GM06990 (cell line): Measurements from ENCODE around the gene PGF.

Experiments
- DNase-seq: peaks from one replicate; pipeline ENCODE4 v3.0.0-alpha.2; 2011; ENCODE audit not compliant: insufficient read length; ENCODE audit errors: extremely low read depth
- H3K27me3 ChIP-seq: replicated peaks from 2 replicates; pipeline ENCODE4 v1.6.0; 2011; ENCODE audit warnings: low read length; ENCODE audit not compliant: control insufficient read depth, insufficient read depth
- H3K36me3 ChIP-seq: 2 replicates; pipeline ENCODE4 v1.5.1; 2011; ENCODE audit warnings: low read length; ENCODE audit not compliant: control insufficient read depth, insufficient read depth
- H3K4me3 ChIP-seq: replicated peaks from 2 replicates; pipeline ENCODE4 v1.5.1; 2011; ENCODE audit warnings: low read depth, mild to moderate bottlenecking, control low read depth, low read length
- TF ChIP-seq, protein P1 (sequence below): IDR thresholded peaks from 2 replicates; pipeline ENCODE4 v1.5.1; 2011; ENCODE audit warnings: low read length, control low read depth, mild to moderate bottlenecking, inconsistent platforms; ENCODE audit not compliant: insufficient read depth, poor library complexity, severe bottlenecking

PGF gene

DNA sequence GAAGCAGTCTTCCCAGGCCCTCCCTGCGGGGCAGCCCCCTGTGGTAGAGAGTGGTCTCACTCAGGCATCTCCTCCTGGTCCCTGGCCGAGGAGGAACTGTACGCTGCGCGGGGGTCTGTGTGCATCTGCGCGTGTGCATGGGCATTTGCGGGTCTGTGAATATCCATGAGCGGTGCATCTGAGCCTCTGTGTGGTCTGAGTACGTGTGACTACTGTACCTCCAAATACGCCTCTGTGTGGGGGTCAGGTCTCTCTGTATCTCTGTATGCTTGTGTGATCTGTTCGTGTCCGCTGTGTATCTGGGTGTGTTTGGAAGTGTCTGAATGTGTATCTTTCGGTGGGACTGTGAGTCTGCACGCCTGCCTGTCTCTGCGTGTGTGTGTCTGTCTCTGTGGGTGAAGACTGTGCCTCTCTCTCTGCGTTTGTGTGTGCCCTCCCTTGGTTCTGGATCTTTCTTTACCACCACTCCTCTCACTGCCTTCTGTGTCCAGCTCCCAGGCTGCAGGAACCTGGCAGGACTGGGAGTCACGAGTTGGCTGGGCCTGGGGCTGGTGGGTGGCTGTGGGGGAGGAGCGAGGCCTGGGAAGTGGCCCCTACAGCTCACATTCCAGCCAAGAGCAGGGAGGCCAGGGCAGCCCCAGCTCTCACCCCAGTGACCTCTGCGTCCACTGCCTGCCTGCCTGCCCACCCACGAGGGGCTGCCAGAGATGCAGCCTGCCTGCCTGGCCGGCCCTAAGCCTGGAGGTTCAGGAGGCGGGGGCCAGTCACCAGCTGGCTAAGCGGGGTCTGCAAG is 1.1 kb upstream of the PGF start:
- TF ChIP-seq, protein P1, sequence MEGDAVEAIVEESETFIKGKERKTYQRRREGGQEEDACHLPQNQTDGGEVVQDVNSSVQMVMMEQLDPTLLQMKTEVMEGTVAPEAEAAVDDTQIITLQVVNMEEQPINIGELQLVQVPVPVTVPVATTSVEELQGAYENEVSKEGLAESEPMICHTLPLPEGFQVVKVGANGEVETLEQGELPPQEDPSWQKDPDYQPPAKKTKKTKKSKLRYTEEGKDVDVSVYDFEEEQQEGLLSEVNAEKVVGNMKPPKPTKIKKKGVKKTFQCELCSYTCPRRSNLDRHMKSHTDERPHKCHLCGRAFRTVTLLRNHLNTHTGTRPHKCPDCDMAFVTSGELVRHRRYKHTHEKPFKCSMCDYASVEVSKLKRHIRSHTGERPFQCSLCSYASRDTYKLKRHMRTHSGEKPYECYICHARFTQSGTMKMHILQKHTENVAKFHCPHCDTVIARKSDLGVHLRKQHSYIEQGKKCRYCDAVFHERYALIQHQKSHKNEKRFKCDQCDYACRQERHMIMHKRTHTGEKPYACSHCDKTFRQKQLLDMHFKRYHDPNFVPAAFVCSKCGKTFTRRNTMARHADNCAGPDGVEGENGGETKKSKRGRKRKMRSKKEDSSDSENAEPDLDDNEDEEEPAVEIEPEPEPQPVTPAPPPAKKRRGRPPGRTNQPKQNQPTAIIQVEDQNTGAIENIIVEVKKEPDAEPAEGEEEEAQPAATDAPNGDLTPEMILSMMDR: no peak
- no peak for DNase-seq
- H3K4me3 ChIP-seq: no peak overlapping the region
- H3K36me3 ChIP-seq: no peaks in the 10 kb centered on the region
- H3K27me3 ChIP-seq: no peaks in the 10 kb centered on the region

DNA sequence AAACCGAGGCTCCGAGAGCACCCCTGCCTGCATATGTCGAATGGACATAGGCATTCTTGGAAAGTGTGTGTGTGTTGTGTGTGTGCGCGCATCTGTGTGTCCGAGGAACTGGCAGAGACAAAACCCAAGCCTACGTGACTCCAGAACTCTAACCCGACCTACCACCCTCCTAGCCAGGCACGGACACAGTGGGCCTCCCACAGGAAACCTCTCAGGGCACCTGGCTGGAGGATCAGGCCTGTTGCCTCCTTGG is 556 bp upstream of the PGF start:
- Histone ChIP-seq H3K4me3 (no peak overlapping the region), H3K36me3 (no peaks in the 10 kb centered on the region), H3K27me3 (no peaks in the 10 kb centered on the region)
- TF ChIP-seq, protein P1: no peak
- no peak for DNase-seq

DNA sequence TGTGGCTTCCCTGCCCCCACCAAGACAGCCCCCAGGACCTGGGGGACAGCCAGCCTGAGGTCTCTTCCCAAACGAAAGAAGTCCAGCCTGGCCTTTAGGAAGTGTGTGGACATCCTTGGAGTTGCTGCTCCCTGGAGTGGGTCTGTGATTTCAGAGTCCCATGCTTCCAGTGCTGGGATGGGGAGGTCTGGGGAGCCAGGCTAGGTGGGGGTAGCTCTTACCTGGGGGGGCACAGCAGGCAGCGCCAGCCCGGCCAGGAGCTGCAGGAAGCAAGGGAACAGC is 509 bp downstream of the PGF start:
- TF ChIP-seq, protein P1: no peak
- DNase-seq: no peak
- Histone ChIP-seq H3K4me3 (peak overlapping the region; percentile 49), H3K27me3 (no peaks in the 10 kb centered on the region), H3K36me3 (no peaks in the 10 kb centered on the region)

DNA sequence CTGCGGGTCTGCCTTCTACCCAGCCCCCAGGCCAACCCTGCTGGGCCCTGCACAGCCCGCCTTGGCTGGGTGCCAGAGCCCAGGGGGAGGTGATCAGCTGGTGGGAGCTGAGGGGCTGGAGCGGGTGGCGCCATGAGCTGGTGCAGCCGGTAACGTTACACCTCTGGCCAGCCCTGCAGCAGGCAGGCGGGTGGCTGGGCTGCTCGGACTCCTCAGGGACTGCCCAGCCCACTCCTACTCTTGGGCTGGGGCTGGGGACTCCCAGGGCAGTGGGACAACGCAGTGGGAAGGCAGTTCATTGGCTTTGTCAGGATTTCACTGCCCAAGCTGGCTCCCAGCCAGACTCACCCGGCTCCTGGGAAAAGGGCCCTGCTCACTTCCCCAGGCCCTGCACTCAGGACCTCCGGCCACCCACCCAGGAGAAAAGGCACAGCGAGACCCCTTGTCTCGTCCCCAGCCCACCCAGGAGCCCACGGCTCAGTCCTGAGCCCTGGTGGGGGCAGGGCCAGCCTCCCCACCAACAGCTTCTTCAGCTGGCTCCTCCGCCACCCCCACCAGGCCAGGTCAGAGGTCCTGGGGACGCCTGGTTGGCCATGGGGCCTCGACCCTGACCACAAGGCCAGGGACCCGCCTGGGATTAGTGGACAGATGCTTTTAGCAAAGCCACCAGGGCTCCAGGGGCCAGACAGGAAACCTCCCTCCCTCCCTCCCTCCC is 1.0 kb downstream of the PGF start:
- TF ChIP-seq, protein P1: no peak
- Histone ChIP-seq H3K27me3 (no peaks in the 10 kb centered on the region), H3K4me3 (no peak overlapping the region; the same call in 1 of the 2 replicates), H3K36me3 (no peaks in the 10 kb centered on the region)
- DNase-seq: no peak

DNA sequence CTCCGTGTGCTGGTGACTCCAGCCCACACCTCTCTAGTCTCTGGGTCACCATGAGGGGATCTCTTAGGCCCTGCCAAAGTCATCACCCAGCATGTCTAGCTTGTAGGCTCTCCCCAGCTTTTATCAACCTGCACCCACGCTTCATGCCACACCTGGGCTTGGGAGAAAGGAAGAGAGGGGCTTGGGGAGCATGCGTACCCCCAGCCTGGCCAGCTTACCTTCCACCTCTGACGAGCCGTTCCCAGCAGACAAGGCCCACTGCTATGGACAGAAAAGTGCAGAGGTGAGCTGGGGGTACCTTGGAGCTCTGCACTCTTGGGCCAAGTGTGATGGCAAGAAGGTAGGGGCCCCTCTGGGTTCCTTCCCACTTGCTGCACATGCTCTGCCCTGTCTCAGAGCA is 1.7 kb downstream of the PGF start:
- no peak overlapping the region for H3K4me3 ChIP-seq
- DNase-seq: no peak
- TF ChIP-seq, protein P1: no peak
- no peaks in the 10 kb centered on the region for H3K36me3 ChIP-seq
- H3K27me3 ChIP-seq: no peaks in the 10 kb centered on the region
